SH-SY5Y (cell line): ENCODE results near the gene BLOC1S1.

Experiments used
- GATA2 ChIP-seq: IDR thresholded peaks from 2 replicates; pipeline ENCODE4 v1.6.1; 2011; ENCODE audit warnings: mild to moderate bottlenecking, low read depth, low read length
- GATA3 ChIP-seq: IDR thresholded peaks from 2 replicates; pipeline ENCODE4 v1.6.1; 2011; ENCODE audit warnings: low read depth, mild to moderate bottlenecking, low read length, moderate library complexity

DNA sequence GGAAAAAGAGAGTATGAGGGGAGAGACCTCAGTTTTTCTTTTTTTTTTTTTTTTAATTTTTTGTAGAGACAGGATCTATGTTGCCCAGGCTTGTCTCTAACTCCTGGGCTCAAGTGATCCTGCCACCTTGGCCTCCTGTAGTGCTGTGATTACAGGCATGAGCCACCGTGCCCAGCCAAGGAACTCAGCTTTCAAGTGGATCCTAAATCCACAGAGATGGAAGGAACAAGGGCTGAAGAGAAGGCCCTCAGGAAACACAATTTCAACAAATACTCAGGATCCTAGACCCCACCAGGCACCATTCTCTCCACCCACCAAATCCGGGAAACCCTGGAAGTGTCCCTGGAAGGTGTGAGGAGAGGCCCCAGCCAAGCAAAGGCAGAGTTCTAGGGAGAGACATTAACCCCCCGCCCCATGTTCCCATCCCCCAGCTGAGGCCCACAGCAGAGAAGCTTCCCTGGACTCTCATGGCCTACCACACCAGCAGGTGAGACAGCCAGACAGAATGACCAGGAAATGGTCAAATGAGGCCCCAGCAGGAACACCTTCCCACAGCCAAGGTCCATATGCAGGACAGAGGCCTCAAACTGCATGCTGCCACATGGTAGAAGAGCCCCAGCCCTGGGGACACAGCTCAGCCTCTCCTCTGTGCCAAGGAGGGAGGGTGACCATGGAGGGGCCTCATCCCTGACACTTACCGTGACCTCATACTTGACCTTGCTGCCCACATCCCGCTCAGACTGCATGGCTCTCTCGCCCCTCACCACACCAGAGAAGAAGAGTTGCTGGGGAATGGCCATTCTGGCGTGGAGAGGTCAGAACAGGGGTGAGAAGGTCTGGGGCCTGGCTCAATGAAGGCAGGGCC lies 22.3 kb upstream of the BLOC1S1 start:
- TF ChIP-seq GATA2 (no peak), GATA3 (no peak)
